ENCODE measurements around the gene GABARAPL2.
"Not testable (repeated sequence)": the region's sequence is repeated elsewhere in the genome, so short reads cannot be mapped to it uniquely, and the experiment has no call there.

The GABARAPL2 gene

GRCh38 chr16:75541236-75541635, 24.9 kb upstream of the GABARAPL2 start:
- no peak for DNase-seq
- no peak for TF ChIP-seq GATA1 (IDR thresholded peaks at IDR 0.05; ENCODE audit: low read depth, low read length)
- no peak for TF ChIP-seq POLR2A (IDR thresholded peaks at IDR 0.05; ENCODE audit: low read length)

DNA sequence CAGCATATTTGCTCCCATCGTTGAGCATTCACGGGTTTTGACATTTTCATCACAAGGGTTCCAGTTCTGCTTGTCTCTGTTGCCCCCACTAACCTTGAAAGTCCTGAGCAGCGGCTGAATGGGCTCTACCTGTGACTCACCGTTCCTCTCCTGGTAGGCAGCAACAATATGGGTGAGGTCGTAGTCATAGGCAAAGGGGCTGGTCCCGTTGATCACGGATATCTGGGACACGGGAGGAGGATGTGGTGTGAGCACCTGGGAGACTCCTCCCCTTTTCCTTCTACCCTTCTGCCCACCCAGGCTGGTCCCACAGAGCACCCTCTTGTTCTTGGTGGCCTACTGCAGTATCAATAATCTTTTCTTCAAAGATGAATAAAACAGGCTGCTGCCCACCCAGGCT, 23.7 kb upstream of the GABARAPL2 start:
- not testable (repeated sequence) for DNase-seq

DNA sequence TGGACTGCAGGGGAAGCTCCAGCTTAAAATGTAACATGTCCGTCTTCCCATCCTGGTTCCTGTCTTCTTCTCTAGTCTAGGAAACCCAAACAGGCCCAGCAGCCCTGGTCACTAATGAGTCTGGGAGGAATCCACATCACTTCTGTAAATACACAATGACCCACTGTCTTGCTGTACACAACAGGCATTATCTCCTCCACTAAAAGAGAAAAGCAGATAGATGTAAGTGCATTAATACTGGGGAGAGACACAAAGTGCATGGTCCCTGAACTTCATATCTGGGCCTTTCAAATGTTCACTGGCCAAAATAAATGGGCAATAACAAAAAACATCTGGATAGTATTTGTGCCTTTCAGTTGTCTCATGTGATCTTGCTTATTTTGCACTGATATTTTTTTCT, 20.3 kb upstream of the GABARAPL2 start:
- DNase-seq: not testable (repeated sequence)

DNA sequence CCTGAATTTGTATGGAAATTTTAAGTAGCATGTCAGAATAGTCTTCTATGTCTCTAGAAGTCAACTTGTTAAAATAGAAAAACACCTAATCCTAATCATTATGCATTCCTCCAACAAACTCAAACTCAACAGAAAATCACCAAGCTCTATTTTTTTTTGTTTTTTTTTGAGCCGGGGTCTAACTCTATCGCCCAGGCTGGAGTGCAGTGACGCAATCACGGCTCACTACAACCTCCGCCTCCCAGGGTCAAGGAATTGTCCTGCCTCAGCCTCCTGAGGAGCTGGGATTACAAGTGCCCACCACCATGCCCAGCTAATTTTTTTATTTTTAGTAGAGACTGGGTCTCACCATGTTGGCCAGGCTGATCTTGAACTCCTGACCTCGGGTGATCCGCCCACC, 19.9 kb upstream of the GABARAPL2 start:
- TF ChIP-seq GATA1 (IDR thresholded peaks at IDR 0.05; ENCODE audit: low read depth, low read length) (no peak), POLR2A (IDR thresholded peaks at IDR 0.05; ENCODE audit: low read length) (no peak)
- no peak for DNase-seq

DNA sequence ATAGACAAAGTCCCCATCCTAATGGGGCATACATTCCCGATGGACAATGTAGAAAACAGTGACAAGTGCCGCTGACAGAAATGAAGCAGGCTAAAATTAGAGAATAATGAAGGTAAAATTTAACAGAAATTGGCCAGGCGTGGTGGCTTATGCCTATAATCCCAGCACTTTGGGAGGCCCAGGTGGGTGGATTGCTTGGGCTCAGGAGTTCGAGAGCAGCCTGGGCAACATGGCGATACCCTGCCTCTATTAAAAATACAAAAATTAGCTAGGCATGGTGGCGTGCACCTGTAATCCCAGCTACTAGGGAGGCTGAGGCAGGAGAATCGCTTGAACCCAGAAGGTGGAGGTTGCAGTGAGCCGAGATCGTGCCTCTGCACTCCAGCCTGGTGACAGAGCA, 17.7 kb upstream of the GABARAPL2 start:
- DNase-seq: not testable (repeated sequence)

- peak; percentile 21 to 33 for DNase-seq
- TF ChIP-seq GATA1 (IDR thresholded peaks at IDR 0.05; ENCODE audit: low read depth, low read length) (no peak), POLR2A (IDR thresholded peaks at IDR 0.05; ENCODE audit: low read length) (no peak)
These were observed 15.9 kb upstream of the GABARAPL2 start for GRCh38 chr16:75550211-75550662.

GRCh38 chr16:75552951-75553350, 13.2 kb upstream of the GABARAPL2 start:
- TF ChIP-seq GATA1 (IDR thresholded peaks at IDR 0.05; ENCODE audit: low read depth, low read length): no peak
- TF ChIP-seq POLR2A (IDR thresholded peaks at IDR 0.05; ENCODE audit: low read length): no peak

DNA sequence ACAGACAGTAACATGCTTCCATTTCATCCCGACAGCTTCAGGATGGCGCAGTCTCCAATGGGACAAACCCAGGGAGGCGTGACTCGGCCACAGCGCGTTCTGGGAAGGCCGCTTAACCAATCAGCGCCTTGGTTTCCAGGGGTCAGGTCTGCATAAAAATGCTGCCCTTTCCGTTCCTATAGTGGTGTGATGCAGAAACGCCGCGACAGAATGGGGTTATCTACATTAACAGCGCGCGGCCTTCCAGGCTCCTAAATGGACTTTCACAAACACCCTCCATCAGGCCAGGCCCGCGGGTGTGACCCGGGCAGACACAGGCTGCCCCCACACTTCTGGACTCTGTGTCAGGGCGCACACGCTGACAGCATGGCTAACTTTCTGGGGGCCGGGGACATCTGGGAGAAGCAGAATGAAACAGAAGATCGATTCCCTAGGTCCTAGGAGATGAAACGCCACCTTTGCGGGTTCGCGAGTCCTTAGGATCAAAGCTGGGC, 10.9 kb upstream of the GABARAPL2 start:
- no peak for TF ChIP-seq GATA1 (IDR thresholded peaks at IDR 0.05; ENCODE audit: low read depth, low read length)
- TF ChIP-seq POLR2A (IDR thresholded peaks at IDR 0.05; ENCODE audit: low read length): peak; percentile 23
- DNase-seq: peak; percentile 77 to 87

More at GRCh38 chr16:75552951-75553350, 13.2 kb upstream of the GABARAPL2 start:
- DNase-seq: no peak

DNA sequence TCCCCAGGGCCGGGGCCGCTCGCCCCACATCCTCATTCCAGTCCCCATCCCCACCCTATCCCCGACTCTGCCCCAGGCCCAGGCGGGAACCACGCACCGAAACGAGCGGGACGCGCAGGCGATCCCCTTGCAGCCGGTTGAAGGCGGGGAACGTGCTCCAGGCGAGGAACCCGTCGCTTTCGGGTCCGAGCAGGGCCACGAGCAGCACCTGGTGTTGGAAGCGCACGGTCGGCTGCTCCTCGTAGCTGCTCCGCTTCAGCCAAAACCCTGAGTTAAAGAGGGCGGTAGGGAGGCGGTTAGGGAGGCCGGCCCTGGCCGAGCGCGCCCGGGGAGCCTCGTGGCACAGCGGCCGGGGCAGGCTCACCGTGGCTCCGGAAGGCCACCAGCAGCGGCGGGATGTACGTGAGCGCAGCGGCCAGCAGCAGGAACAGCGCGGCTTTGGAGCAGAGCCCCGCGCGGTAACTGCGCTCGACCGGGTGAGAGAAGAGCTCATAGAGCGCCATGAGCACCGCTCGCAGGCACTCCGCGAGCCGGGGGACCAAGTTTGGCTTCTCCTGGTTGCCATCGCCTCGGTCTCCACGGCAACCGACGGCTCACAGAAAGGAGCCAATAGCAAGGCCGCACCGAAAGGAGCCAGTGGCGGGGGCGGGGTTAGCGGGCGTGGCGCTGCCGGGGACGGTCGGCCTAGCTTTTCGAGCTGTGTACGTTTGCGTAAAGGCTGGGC, 10.3 kb upstream of the GABARAPL2 start, which contains the start of gene TMEM231:
TSS of gene TMEM231 (minus strand) at position 546 of the 724 bp plus-strand sequence. CDS start at position 503, 43 bp downstream.
- TF ChIP-seq POLR2A (IDR thresholded peaks at IDR 0.05; ENCODE audit: low read length) (peak; percentile 64), GATA1 (IDR thresholded peaks at IDR 0.05; ENCODE audit: low read depth, low read length) (no peak)
- peak; percentile 96 to 97 for DNase-seq

- TF ChIP-seq GATA1 (IDR thresholded peaks at IDR 0.05; ENCODE audit: low read depth, low read length) (no peak), POLR2A (IDR thresholded peaks at IDR 0.05; ENCODE audit: low read length) (peak; percentile 58)
- no peak for DNase-seq
These were observed 9.7 kb upstream of the GABARAPL2 start for GRCh38 chr16:75556431-75556950.

DNA sequence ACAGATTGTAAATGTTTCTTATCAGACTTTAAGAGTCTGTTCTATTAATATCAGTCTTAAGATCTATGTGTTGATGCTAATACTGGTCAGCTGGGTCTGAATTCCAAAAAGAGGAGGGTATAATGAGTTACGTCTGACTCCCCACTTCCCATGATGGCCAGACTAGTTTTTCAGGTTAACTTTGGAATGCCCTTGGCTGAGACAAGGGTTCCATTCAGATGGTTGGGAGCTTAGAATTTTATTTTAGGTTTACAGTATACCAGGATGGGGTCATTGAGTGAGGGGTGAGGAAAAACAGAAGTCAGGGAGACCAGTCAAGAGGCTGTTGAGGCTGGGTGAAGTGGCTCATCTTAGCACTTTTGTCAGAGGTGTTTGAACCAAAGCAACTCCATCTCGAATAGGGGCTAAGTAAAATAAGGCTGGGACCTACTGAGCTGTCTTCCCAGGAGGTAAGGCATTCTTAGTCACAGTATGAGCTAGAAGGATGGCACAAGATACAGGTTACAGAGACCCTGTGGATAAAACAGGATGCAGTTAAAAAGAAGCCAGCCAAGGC, 7.3 kb upstream of the GABARAPL2 start:
- no peak for TF ChIP-seq GATA1 (IDR thresholded peaks at IDR 0.05; ENCODE audit: low read depth, low read length)
- TF ChIP-seq POLR2A (IDR thresholded peaks at IDR 0.05; ENCODE audit: low read length): no peak
- no peak for DNase-seq

DNA sequence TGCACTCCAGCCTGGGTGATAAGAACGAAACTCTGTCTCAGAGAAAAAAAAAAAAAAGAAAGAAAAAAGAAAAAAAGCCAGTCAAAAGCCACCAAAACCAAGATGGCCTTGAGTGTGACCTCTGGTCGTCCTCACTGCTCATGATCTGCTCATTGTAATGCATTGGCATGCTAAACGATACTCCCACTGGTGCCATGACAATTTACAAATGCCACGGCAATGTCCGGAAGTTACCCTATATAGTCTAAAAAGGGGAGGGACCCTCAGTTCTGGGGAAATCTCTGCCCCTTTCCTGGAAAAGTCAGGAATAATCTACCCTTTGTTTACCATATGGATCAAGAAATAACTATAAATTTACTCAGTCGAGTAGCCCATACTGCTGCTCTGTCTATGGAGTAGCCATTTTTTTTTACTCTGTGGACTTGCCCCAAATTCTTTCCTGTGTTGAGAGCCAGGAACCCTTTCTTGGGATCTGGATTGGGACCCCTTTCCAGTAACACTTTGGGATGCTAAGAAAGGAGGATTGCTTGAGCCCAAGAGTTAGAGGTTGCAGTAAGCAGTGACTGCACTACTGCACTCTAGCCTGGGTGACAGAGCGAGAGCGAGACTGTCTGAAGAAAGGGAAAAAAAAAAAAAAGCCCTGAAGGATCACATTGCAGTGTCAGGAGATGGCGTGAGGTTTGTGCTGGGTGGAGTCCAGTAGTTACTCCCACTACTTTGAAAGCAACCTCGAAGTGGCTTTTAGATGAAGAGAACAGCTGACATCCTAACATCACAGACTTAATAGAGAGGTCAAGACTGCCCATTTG, 6.4 kb upstream of the GABARAPL2 start:
- peak; percentile 7 to 23 for DNase-seq
- TF ChIP-seq GATA1 (IDR thresholded peaks at IDR 0.05; ENCODE audit: low read depth, low read length) (no peak), POLR2A (IDR thresholded peaks at IDR 0.05; ENCODE audit: low read length) (no peak)

DNA sequence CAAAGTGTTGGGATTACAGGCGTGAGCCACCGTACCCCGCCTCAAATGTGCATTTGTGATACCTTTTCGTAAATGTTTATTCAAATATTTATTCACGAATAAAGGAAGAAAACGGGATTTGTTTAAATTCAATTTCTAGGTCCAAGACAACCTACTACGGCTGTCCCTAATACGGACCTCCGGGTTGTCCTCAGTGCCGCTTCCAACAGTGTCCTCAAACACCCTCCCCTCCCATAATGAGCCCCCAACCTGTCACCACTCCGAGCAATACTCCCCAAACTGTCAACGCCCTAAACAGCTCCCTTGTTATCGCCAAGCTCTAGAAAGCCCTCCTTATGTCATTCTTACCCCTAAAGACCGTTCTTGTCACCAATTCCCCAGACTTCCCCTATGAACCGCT, 539 bp upstream of the GABARAPL2 start:
- DNase-seq: no peak
- no peak for TF ChIP-seq GATA1 (IDR thresholded peaks at IDR 0.05; ENCODE audit: low read depth, low read length)
- no peak for TF ChIP-seq POLR2A (IDR thresholded peaks at IDR 0.05; ENCODE audit: low read length)

DNA sequence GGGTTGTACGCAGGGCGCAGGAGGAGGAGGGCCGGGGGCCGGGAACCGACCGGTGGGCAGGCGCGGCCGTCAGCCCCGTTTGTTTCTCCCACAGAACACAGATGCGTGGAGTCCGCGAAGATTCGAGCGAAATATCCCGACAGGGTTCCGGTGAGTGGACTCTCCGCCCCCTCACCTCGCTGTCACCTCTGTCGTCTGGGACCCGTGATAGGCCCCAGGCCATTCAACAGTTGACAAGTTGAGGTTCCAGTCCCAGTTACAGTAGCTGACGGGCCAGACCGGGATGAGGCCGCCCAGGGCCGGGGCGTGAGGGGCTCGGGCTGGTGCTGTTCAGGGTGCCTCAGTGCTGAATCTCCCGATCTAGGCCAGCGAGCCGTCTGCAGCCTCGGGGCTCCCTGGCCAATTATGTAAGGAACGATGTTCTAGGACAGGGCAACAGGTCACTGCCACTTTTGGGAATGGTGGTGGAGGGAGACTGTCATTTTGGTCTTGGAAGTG, 628 bp downstream of the GABARAPL2 start:
- DNase-seq: peak; percentile 64 to 75
- no peak for TF ChIP-seq GATA1 (IDR thresholded peaks at IDR 0.05; ENCODE audit: low read depth, low read length)
- TF ChIP-seq POLR2A (IDR thresholded peaks at IDR 0.05; ENCODE audit: low read length): no peak
